ENCODE results near the gene ATP1A1. TPM values are rescaled to one million over a fixed set of nuclear protein-coding genes. Genes with fewer than 3 reads are reported as not detected.

Gene ATP1A1
- total RNA-seq, 1 experiment from 2014 or later: 63.0 TPM

DNA sequence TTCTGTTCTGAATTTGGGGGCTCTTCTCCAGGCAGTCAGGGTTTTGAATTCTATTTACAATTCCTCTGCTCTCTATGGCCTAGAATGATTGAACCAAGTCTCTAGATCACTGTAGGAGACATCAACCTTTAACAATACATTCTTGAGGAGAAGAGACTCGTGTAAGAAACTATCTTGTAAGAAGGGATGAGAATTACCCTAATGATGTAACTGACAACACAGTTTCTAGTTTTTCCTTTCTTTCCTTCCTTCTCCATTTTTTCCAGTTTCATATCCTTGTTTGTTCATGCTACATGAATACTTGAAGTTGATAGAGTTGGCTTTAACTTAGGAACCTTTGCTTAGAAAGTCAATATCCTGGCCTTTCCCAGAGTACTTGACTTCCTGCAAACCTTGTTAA, 1.3 kb upstream of the ATP1A1 start:
- DNase-seq (ENCODE audit: low read depth): no peak

DNA sequence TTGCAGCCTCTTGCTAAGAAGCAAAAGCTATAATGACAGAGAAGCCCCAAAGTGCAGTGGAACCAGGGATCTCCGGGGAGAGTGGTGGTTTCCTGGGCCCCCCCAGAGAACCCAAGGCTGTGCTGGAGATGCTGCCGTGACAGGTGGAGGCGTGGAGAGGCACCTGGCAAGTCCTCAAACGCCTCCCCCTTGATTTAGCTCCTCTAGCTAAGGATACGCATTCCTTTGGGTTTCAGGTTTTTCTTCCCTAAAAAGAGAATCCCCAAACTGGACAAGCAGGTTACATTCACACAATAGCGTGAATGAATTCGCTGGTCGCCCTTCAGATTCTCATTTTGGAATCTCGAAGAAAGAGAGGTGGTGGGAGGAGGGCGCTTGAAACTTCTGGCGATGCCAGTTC, 853 bp upstream of the ATP1A1 start:
- DNase-seq (ENCODE audit: low read depth): no peak

DNA sequence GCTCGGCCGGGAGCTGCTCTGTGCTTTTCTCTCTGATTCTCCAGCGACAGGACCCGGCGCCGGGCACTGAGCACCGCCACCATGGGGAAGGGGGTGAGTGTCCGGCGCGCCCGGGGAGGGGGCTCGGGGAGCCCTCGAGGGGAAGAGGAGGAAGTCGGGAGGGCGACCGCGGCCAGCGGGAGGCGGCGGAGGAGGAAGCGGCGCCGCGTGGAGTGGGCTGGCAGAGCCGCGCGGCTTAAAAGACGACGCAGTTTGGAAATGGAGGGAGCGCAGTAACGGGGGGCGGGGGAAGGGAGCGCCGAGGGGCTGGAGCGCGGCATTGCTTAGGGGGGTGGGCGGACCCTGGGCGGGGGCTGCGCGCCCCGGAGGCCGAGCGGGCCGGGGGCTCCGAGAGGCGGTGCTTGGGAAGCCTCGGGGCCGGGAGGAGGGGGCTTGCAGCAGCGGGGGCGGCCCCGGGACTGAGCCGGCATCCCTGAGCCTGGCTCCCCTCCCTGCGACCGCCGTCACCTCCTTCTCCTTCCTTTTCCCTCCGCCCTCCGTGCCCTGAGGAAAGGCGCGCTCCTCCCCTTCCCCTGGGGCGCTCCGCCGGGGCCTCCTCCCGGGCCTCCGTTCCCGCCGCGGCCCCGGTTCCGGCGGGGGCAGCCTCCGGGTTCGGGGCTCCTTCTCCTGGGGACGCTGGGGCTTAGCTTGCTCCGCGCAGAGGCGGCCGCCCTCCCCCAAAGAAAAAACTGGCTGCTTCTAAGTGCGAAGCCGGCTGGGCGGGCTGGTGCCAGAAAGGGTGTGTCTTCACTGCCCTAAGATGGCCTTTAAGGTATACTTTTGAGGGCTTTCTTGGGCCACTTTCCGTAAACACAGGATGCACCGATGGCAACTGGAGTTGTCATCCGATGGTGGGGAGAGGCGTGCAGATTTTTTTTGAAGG, 648 bp downstream of the ATP1A1 start:
- peak; percentile 75 for DNase-seq (ENCODE audit: low read depth)

DNA sequence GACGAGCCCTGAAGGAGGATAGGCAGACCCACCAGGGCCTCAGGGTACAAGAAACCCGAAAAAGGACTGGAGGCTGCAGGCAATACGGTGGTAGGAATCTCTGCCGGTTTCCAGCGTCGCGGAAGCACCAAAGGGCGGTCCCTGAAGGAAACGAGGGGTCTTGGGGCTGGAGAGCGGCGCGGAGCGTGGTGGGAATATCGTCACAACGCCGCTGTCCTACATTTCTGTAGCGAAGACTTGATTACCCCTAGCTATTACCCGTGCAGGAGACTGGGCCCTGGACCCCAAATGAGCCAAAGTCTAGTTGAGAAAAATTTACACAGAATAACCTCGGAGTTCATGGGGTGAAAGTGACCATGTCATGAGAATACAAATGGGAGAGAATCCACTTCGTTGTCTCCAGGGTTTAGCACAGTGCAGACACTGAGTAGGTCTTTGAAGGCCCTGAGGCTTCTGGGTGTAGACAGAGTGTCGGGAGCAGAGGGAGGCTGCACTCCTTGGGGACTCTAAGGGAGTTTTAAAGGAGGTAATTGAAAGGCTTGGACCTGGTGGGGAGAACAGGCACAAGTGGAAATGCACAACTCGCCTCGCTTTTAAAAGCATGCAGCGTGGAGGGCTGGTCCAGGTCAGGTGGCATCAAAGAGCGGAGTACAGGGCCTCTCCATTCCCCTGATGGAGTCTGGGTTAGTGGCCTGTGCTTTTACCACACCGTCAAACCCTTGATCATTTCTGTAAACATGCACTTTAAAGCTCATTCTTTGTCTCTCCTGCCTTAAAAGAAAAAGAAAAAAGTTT, 1.5 kb downstream of the ATP1A1 start:
- no peak for DNase-seq (ENCODE audit: low read depth)

DNA sequence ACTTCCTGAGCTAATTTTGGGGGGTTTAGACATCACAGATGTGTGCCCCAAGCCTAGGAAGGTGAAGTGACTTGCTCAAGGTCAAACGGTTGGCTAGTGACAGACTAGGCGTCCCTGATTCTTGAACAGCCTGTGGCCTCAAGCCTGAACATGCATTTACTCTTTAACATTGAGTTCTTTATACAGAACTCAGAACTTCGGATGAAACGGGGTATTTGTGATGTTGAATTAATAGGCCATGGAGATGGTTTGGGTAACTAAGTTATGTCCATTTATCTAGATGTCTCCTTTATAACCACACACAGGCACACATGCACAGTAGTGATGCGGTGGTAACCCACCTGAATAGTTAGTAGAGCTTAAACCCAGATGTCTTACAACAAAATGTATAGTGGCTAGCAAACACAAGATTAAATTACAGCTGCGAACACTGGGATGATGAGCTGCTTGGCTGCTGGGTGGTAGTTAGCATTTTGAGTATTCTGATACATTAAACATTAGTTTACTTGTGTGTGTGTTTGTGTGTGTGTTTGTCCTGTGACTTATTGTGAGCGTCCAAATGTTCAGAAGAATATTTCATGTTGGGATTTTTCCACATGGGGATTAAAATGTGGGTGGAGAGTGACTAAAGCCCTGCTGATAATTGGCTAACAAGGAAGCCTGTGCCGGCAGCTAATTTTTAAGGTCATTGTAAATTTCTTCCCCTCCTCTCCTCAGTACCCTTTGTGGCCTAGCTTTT, 2.3 kb downstream of the ATP1A1 start:
- no peak for DNase-seq (ENCODE audit: low read depth)

DNA sequence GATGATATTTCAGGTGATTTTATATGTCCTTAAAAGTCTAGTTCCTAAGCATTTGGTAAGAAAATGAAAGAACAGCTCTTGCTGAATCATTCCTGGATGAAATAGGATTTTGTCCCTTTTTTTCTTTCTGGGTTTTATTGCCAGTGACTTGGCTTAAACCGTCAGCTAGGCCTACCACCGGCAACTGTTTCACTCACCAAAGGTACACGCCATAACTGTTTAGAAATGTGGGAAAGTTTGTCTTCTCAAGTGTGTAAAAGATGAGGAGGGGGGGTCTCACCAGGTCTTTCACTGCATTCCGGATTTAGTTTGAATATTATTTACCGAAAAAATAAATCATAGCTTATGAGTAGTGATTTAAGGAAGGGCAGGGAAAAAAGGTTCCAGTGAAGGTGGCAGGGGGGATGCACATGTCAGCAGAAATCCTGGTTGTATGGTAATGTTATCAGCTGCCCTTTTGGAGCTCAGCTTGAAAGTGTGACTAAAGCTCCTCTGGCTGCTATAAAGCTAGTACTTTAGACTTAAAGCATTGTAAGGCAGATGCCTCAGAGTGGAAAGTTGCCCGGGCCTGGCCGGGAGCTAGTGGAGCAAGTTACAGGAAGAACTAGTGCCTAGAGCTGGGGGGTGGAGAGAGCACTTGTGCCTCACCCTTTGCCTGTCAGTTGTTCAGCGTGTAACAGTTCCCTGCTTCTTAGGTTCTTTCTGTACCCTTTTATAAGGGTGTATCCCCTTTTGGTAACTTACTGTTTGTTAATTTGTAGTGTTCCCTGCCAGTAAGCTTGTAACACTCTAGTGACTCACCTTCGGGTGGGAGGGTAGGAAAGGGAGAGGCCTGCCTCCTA, 3.1 kb downstream of the ATP1A1 start:
- DNase-seq (ENCODE audit: low read depth): peak; percentile 87

DNA sequence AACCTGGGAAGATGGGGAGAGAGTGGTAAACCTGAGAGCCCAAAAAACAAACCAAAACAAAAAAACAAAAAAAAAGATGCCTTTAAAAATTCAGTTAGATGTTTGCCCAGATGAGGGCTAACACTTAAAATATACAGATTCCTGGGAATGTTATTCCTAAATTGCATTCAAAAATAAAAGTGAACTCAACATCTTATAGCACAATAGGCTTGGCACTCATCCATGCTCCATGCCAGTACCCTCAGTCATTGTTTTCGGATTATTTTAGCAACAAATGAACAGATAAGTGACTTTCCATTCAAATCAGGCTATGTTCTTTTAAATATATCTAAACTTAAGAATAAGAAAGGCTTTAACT, 3.7 kb downstream of the ATP1A1 start:
- no peak for DNase-seq (ENCODE audit: low read depth)

DNA sequence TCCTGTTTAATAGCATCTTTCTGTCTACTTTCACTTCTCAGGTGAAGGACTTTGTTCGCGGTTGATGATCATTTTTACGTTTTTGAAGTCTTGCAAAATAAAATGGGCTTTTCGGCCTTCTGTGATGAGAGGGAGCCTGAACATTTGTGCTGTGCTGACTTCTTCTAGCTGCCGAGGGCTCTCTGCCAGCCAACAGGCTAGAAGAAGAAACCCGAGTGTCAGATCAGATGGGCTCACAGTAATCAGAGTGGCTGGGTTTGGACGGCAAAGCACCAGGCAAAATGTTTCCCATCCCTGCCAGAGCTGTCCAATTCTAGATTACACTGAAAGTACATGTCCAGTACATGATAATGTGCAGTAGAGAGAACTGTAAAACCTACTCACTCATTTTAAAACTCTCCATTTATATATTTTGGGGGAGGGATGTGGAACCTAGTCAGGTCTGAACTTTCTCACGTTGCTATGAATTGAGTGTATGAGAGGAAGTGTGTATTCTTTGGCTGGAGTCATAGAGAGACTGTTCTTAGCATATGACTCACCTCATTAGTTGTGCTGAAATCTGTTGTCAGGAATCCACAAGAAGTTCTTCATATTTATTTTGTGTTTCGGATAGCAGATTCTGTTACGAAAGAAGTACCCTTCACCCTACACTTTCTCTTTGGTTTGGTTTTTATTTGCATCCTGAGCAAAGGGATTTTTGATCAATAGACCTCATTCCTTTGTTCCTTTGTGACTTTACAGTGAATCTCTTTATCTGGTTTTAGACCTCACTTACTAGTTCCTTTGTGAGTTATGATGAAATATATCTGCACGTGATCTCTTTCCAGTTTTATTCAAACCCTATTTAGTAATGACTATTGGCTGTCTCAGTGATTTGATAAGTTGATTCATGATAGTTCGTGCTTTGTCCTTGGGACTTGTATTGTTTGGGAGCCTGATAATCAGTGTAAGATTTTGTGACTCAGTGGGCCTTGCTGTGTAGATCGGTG, 4.8 kb downstream of the ATP1A1 start:
- DNase-seq (ENCODE audit: low read depth): peak; percentile 84

DNA sequence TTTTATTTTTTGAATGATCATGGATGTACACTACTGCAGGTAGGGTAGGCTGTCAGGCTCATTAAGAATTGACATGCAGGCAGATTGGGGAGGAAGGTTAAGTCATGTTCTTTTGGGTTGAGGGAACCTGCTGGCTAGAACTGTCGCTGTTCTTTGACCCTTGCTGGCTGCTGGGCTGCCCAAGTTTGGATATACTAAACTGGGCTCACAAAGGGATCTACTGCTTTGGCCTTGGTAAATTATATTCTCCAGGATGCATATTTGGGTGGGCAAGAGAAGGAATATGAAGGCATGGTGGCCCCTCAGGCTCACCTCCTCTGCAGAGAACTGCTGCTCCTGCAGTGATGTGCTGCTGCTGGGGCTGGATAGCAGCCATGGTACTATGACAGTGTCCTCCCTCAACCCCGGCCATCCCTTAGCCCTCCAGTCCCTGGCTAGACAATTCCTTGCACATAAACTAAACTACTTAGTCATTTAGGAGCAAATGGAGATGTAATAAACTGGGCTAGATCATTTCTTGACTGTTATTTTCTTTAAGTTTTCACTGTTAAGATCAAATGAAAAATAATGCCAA, 6.1 kb downstream of the ATP1A1 start:
- no peak for DNase-seq (ENCODE audit: low read depth)

DNA sequence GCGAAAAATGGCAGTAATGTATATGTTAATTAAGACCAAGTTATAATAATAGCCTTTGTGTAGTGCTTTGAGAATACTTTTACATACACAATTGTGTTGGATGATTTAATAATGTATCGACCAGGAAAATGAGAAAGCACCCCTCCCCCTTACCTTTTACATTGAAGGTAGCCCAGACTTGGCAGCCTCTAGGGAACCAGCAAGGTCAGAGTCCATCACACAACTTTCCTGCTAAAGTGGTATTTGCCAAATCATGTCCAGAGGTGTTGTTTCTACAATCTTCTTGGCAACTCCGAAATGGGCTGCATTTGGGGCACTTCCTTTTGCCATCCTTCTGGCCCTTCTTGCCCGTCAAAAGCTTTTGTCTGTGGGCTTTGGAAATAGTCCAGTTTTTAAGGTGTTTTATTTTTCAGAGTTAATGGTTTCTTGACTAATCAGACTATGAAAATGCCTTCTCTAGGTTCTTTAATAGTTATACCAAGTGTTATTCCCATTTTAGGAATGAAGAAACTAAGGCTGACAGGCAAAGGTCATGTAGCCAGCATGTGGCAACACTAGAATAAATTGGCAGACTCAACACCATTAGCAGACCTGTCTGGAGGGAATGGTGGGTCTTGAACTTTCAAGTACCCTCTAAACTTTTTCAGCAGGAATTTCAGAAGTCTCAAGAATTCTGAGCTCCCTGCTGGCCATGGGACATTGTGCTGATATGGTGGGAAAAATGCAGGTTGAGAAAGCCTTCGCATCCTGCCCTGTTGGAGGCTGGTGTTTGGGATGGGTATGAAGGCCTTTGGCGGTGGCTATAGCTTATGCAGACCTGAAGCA, 6.8 kb downstream of the ATP1A1 start:
- no peak for DNase-seq (ENCODE audit: low read depth)

DNA sequence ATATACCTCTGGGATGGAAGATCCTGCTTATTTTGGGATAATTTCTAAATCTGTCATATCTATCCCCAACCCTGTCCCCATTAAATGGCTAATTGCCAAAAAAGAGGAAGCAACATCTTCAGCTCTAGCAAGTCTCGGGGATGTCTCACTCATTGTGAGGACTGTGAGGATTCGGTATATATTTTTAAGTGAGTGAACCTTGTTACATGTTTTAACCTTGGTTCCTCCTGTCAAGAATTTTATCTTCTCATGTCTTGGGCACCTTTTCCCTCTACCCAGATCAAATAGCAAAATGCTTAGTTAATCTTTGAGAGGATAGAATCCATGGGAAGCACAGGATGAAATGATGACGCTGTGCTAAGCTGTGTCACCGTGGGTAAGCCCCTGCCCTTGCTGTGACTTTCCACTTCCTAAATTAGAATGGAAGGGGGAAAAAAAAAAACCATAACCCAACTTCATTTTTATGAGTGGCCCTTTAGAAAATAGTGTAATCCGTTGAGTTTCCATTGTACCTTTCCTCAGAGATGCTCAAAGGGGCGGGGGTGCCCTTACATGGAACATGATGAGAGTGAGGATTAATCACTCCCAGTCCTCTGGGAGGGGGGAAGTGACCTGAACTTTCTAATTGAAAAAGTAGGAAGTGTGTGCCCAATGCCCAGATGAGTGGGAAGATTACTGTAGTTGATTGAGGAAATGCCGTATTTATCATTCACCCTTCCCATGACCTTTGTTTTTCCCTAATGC, 7.6 kb downstream of the ATP1A1 start:
- DNase-seq (ENCODE audit: low read depth): no peak

DNA sequence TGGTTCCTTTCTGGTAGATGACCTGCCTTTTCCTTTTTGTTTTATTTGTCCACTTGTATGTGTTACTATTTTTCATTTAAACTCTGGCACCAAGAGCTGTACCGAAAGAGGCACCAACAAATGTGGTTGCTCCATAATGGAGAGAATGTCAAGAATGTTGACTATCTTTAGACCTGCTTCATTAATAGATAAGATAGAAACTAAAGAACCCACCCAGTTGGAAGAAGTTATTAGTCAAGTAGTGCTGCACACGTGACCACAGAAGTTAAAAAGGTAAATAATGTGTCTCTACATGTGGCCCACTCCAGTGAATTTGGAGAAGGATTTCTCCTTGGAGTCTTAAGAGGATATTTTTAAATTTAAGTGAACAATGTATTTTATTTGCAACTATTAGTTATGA, 9.3 kb downstream of the ATP1A1 start:
- no peak for DNase-seq (ENCODE audit: low read depth)

DNA sequence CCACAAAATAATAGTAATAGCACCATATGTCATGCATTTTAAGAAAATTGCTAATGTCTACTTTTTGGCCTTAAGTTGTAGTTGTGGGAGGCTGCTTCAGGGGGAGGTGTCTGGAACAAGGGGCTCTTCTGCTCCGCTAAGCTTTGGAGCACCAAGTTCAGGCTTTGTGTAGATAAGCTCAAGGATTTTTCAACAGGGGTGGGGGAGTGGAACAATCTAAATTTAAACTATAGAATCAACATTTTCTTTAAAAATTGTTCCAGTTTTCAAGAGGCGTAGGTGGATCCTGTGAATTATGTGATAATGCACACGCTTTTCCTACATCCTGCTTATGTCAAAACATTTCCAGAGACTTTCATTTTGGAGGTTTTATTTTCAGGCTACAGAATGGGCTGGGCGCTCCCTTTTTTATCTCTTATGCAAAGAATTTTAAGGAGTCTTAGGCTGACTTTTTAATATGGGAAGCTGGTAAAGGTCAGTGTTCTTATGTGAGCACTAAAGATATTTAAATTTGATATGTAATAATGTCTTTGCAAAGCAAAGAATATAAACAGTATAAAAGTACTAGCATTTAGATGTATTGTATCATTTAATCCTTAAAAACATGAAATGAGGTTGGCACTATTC, 9.9 kb downstream of the ATP1A1 start:
- DNase-seq (ENCODE audit: low read depth): no peak

DNA sequence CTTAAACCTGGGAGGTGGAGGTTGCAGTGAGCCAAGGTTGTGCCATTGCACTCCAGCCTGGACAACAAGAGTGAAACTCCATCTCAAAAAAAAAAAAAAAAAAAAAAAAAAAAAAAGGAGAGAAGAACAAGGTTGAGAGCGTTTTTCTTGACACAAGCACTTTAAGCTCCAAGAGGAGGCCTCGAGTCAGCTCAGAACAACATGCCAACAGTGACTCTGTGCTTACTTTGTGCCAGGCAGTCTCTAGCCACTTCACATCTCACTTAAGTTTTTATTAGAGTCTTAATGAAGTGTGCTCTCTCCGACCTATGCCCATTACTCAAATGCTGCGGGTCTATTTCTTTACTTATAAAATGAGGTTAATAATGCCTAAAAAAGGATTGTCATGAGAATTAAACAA, 13.0 kb downstream of the ATP1A1 start:
- no peak for DNase-seq (ENCODE audit: low read depth)

DNA sequence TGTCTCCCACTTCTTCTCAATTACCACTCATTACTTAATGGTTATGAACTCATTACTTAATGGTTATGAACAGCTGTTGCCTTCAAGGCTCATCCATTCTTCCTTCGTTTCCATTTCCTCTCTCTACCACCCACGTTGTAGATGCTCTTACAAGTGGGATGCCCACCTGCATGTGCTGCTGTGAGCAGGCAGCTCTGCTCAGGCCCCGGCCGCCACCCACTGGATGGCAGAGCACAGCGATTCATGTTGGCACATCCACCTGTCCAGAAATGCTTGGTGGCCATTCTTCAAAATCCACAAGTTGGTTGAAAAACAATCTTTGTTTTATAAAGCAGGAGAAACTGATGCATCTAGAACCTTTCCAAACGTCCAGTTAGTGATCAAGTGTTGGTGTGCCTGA, 14.5 kb downstream of the ATP1A1 start:
- no peak for DNase-seq (ENCODE audit: low read depth)

DNA sequence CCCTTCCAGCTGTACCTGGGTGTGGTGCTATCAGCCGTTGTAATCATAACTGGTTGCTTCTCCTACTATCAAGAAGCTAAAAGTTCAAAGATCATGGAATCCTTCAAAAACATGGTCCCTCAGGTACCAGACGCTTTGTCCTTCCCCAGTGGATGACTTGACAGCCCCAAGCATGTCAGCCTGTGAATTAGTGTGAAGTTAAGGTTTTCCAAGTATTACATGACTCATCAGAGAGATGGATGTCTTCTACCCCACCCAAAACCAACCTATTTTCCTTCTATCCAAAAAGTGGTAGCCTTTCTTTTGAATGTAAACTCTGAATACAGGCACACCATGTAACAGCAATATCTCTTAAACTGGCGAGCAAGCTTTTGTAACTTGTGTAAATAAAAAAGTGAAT, 15.1 kb downstream of the ATP1A1 start:
- no peak for DNase-seq (ENCODE audit: low read depth)

DNA sequence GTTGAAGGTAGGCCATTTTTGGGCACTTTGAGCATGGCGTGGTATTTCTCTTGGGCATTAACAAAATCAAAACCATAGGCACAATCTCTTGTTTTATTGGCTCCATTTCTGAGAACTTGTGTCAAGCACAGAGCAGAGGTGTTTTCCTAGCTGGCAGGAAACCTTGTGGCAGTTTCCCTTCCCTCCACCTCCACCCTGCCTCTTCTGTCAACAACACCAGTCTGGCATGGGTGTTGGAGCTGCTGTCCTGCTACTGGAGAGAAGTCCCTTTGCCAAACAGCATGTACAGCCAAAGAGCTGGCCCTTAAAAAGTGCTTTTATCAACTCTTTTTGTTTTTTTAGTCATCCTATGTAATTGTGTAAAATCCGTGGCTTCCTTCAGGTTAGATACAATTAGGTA, 16.0 kb downstream of the ATP1A1 start:
- no peak for DNase-seq (ENCODE audit: low read depth)

DNA sequence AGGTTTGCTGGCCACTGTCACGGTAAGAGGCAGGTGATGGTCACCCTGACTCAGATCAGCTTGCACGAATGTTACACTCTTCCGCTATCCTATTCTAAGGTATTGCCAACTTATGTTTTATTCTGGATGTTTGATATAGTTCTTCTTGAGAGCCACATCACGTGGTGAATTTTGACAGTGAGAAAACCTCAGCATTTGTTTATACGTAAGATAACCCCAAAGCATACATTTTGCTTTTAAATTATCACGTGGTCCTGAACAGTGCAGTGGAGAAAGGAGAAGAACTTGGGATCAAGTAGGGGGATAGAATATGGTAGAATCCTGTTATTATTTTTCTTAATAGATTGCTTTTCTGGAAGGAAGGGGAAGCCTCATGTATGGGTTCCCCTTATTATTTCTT, 16.6 kb downstream of the ATP1A1 start:
- DNase-seq (ENCODE audit: low read depth): no peak

All from Daoy (cell line).